HG02852 (cell line): ENCODE results near the gene C1orf56.

Source experiments
- ATAC-seq: cut with Tn5 transposase; IDR thresholded peaks from one replicate; pipeline ENCODE4 v1.9.1; 2021; ENCODE audit warnings: mild to moderate bottlenecking, moderate library complexity; ENCODE audit not compliant: unreplicated experiment

Gene C1orf56

DNA sequence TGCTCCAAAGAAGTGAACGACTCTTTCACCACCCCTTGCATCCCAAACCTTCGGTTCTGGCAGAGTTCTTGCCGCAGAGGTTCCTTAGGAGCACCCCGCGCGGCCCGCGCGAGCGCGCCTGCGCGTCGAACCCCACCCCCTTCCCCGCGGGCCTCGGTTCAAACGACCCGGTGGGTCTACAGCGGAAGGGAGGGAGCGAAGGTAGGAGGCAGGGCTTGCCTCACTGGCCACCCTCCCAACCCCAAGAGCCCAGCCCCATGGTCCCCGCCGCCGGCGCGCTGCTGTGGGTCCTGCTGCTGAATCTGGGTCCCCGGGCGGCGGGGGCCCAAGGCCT is at the start of gene C1orf56:
C1orf56 (plus strand) TSS at position 161 of the 334 bp plus-strand sequence; CDS start at position 258, 97 bp downstream.
- ATAC-seq, result peak; percentile 62

- ATAC-seq, result no peak
Observed at GRCh38 chr1:150997949-150998348, 49.6 kb upstream of the C1orf56 start.

DNA sequence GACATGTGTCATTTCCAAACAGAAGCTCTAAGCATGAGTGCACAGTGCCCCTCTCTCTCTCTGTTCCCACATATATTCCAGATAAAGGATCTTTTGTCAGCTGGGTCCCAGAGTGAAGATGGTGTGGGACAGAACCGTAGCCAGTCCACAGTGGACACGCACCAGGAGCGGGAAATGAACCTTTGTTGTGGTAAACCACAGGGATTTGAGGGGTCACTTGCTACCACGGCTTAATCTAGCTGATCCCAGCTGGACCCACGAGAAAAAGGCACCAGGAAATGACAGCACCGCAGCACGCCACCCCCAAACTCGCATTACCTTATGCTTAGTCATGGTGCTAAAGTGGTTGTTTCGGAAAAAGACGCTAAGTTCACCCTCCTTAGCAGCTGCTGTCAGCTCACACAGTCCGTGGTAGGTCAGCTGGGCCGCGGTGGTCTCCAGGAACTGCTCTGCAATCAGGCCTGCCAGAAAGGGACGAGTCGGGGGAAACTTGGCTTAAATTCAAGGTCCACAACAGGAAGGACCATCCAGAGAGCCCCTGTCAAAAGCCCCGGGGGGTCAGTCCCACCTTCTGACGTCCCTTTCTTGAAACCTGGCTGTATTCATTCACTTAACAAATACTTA is 48.4 kb upstream of the C1orf56 start:
- ATAC-seq, result no peak

- ATAC-seq, result no peak
Observed at GRCh38 chr1:150999926-151000325, 47.6 kb upstream of the C1orf56 start.

DNA sequence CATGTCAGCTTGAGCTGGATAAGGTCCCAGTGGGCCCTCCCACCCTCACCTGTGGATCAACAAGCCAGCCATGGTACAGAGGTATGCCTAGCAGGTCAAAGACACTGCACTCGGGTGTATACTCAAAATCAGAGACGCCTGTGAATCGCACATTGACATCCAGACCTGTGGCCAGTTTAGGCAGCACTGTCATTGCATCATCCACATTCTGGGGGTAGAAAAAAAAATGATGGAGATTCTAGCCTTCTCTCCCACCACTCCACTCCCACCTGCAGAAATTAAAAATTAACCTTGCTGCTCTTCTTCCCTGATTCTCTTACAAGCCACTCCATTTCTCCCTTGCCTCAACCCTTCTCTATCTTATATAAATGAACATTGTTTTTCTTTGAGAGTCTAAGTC is 47.1 kb upstream of the C1orf56 start:
- no peak for ATAC-seq

DNA sequence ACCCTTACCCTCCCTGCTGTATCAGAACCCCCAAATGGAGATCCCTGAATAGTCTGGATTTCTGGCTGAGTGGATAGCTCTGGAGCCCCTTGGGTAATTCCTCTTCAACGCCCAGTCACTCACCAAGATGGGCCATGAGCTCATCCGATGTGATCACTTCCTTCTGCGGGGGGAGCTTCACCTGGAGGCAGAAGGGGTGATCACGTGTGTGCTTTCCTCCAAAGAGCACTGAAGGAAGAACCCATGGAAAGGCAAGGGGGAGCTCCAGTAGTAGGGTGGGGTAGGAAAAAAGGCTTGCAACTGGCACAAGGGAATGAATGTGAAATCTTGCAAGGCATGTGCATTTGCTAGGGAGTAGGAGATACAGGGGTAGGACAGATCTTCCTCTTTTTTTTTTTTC is 45.9 kb upstream of the C1orf56 start:
- no peak for ATAC-seq

- ATAC-seq, result no peak
Observed at GRCh38 chr1:151002051-151002450, 45.5 kb upstream of the C1orf56 start.

DNA sequence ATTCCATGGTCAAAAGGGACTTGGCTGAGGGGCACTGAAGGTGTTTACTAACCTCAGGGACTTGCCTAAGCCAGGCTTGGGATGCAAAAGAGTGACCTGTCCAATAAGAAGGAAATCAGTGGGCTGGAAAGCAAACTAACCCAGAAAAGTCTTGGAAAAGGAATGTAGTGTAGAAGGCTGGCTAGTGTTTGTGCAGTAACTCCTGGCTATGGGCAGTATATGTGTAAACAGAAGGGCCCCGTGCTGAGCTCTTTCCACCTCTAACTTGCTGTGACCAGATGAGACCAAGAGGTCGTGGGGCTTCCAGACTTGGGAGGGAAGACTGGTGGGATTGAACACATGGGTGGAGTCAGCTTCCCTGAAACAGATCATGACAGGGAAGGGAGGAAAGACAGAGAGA is 44.9 kb upstream of the C1orf56 start:
- no peak for ATAC-seq

DNA sequence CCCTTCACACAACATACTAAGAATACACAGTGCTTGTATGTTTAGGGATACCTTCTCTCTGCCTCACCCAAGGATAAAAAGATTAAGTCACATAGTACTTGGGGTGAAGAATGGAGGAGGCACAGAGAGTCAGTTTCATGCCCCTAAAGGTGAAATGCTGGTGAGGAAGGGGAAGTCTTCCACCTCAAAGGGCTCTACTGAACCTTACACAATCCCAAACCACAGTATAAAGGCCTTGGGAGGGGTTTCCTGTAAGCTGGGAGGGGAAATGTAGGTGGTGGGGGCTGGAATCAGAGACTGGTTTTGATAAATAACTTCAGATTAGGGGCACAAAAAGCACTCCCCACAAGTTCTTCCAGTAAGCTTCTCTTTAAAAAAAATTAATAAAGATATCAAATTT is 44.4 kb upstream of the C1orf56 start:
- ATAC-seq, result no peak

- ATAC-seq, result no peak
Observed at GRCh38 chr1:151005729-151006319, 41.7 kb upstream of the C1orf56 start.

- ATAC-seq, result no peak
Observed at GRCh38 chr1:151006327-151007052, 41.1 kb upstream of the C1orf56 start, which contains the start of gene MINDY1. Gene MINDY1 (minus strand): TSS chr1:151006902. CDS start chr1:151002617, 4,285 bp downstream.

GRCh38 chr1:151007853-151008243 is 39.7 kb upstream of the C1orf56 start:
- ATAC-seq, result no peak

GRCh38 chr1:151008244-151009205 is 39.0 kb upstream of the C1orf56 start, which contains the start of gene PRUNE1:
Gene PRUNE1 (plus strand): TSS chr1:151008449. CDS start chr1:151008633, 184 bp downstream.
- peak; percentile 61 for ATAC-seq

DNA sequence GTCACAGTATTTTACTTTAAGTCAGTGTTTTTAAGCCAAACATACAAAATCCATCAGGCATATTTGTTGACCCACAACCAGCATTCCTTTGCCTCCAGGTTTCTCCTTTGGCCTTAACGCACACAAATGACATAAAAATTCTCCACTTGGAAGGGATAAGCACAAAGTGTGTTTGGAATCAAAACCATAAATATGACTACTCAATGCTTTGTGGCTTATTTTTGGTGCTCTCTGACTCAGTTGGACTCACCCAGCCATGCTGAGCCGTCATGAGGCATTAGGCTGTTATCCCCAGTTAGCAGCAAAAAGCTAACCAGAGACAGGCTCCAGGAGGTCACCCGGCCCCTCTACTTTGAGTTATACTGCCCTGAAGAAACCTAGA is 38.4 kb upstream of the C1orf56 start:
- no peak for ATAC-seq

DNA sequence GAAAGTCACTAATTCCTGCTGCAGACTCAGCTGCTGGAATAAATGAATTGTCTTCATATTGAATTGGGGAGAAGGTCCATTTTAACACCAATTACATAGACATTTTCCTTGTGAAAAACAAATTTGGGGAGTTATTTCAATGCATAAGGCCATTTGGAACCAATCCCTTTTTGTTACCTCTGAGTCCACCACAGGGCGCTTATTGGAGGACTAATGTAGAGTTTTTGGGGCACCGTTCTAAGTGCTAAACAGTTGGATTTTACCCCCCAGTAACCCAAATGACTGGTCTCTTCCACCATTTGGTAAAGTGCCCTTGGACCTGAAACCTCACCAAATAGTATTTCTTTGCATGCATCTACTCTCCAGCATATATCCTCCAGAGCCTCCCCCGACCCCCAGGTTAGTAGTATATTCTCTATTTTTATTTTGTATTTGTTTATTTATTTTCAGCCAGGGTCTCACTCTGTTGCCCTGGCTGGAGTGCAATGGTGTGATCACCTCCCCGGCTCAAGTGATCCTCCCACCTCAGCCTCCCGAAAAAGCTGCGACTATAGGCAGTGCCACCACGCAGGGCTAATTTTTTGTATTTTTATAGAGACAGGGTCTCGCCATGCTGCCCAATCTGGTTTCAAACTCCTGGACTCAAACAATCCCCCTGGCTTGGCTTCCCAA is 37.7 kb upstream of the C1orf56 start:
- no peak for ATAC-seq

GRCh38 chr1:151010346-151010726 is 37.2 kb upstream of the C1orf56 start:
- no peak for ATAC-seq

DNA sequence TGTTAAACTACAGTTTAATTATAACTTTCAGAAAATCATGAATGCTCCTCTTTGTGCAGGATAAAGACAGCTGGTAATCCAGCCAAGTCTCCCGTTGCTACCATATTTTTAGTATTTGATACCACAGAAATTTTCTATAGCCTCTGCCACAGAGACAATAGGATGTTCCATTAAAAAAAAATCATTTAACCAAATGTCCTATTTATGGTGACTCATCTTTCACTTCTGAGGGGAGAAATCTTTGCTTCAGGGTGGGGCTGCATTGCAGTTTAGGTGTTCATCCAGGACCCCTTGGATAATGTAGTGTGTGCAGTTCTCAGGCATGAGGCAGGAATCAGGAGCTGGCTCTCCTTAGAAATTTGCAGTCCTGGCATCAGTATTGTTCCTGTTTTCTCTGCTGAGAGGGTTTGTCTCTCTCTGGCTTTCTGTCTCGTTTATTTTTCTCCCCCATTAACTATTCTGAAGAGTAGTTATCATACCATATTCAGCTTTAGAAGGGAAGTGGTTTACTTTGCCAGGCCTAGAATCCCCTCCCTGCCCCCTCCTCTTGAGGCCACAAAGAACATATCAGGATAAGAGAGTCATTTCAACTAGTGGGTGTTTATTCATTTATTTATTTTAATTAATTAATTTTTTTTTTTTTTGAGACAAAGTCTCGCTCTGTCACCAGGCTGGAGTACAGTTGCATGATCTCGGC is 36.2 kb upstream of the C1orf56 start:
- ATAC-seq, result no peak

DNA sequence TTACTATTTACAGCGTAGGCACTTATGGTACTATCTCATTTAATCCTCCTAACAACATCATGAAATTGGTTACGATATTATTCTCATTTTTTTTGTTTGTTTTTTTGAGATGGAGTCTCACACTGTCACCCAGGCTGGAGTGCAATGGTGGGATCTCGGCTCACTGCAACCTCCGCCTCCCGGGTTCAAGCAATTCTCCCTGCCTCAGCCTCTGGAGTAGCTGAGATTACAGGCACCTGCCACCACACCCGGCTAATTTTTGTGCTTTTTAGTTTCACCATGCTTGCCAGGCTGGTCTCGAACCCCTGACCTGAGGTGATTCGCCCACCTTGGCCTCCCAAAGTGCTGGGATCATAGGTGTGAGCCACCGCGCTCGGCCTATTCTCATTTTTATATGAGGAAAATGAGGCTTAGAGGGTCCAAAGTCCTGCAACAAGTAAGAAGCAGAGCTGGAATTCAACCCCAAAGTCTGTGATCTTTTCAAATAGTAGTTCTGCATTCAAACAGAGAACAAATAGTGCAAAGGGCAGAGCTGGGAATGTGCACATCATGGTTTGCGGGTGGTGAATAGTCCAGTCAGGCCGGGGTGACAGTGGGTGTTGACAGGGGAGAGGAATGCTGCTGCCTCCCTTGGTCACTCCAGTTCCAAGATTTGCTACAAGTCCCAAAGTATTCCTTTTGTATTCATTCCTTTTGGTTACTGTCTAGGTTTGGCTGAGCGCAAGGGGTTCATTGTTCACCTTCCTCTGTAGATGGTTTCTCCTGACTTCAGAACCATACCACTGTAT is 34.7 kb upstream of the C1orf56 start:
- ATAC-seq, result no peak

DNA sequence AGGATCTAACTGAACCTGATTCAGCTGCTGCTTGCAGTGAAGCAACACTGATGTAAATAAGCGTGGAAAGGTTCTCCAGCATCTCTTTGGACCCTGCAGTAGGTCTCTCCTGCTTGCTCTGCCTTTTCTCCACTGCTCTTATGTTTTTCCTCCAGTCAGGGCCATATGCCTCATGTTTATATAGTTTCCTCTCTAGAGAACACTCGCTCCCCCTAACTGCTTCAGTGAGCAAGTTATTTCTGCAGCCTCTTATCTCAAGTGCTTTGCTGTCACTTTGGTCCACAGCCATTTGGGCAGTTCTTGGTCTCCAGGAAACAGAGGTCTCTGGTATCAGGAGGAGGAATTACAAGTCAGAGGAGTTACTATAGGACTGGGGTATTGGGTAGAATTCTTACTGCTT is 34.0 kb upstream of the C1orf56 start:
- no peak for ATAC-seq
